Activated CD4-positive, alpha-beta T cell treated with anti-CD3 and anti-CD28 coated beads, Interleukin-2, amount 10 ng/mL, durations not matched to agents 7 days and 5 days (primary cell): ENCODE measurements around the gene SRGAP3. TPM values are rescaled to one million over a fixed set of nuclear protein-coding genes. Genes with fewer than 3 reads are reported as not detected.

ENCODE experiments used
- CTCF ChIA-PET: fragments of 350-600 bp; sonication (Branson Sonifier 250); formaldehyde crosslinking; loops from one replicate; lab custom pipeline; 2021; ENCODE audit warnings: antibody characterized with exemption; lab: Charles Lee
- POLR2A ChIA-PET: fragments of 350-600 bp; sonication (Branson Sonifier 250); formaldehyde crosslinking; loops from one replicate; lab custom pipeline; 2021; ENCODE audit warnings: antibody characterized with exemption; lab: Charles Lee
- DNase-seq: peaks from one replicate; pipeline ENCODE4 v3.0.0-alpha.2; 2020
- H3K27ac Mint-ChIP-seq: one replicate; pipeline ENCODE4 v1.8.0; 2021; ENCODE audit warnings: mild to moderate bottlenecking, moderate library complexity, mixed read lengths
- H3K27me3 Mint-ChIP-seq: one replicate; pipeline ENCODE4 v1.8.0; 2021; ENCODE audit warnings: mixed read lengths
- H3K36me3 Mint-ChIP-seq: one replicate; pipeline ENCODE4 v1.8.0; 2021; ENCODE audit warnings: low read depth, mixed read lengths
- H3K4me1 Mint-ChIP-seq: one replicate; pipeline ENCODE4 v1.8.0; 2021; ENCODE audit warnings: mixed read lengths
- H3K4me3 Mint-ChIP-seq: one replicate; pipeline ENCODE4 v1.8.0; 2021; ENCODE audit warnings: mild to moderate bottlenecking, moderate library complexity, mixed read lengths
- H3K9me3 Mint-ChIP-seq: one replicate; pipeline ENCODE4 v1.8.0; 2021; ENCODE audit warnings: mixed read lengths
- total RNA-seq, 2 experiments: library from RNA; stranded (reverse); gene quantifications; one replicate each; pipeline ENCODE4 v1.2.3, GENCODE V29; 2021

The SRGAP3 gene
- total RNA-seq, 2 experiments from 2014 or later, result 3.2 to 4.0 TPM

DNA sequence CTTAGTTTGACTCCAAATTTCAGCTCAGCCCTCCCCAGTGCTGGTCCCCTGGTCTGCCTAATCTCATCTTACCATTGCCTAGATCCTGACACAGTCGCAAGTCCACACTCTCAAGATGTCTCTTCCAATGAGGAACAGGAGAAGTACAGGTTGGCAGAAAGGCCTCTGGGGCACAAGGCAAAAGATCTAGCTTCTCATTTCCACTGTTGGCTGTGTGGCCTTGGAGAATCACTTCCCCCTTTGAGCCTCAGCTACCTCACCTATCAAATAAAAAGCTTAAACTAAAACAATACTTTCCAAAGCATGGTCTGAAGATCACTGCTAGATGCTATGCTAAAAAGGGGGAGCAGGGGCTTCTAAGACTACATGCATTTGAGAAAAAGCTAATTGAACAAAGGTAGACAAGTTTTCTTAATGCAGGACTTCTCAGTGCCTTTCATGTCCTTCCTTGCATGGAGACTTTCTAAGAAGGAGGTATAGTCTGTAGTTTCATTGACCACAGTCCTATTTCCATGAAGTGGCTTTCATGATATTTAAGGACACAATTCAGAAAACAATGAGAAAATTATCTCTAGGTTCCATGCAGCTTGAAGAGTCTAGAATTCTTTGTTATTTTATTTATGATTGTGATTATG lies 168.1 kb downstream of the SRGAP3 start:
- ChIA-PET CTCF (interaction anchor here (0.8 to 1.0 kb wide), 2 partner anchors 9 to 209 kb away, joined by 3 read pairs; no protein-coding TSS in a partner anchor), POLR2A (no interaction called here)
- Mint-ChIP-seq H3K27me3 (peaks cover 2% of the 10 kb centered on the region), H3K4me1 (no peaks in the 10 kb centered on the region), H3K9me3 (peaks cover 3% of the 10 kb centered on the region), H3K36me3 (no peaks in the 10 kb centered on the region), H3K4me3 (no peak overlapping the region), H3K27ac (no peak overlapping the region)
- no peak for DNase-seq

DNA sequence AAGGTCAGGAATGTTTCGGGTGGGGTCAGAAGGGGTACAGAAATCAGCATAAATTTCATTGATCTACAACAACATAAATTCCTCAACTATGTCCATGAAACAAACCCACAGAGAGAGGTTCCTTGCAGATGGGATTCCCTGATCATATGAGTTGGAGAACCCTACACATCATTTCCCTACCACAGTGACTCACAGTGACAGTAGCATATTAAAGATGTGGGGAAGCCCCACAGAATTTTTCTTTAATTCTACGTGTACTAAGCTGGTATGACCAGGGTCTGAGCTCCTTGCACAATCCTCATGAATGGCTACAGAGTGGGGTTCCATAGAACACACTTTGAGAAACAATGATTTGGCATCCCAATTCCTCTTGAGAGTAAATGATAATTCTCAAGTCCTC lies 169.3 kb downstream of the SRGAP3 start:
- no peak for DNase-seq
- H3K27ac Mint-ChIP-seq, result no peak overlapping the region
- H3K4me3 Mint-ChIP-seq, result no peak overlapping the region
- H3K4me1 Mint-ChIP-seq, result no peaks in the 10 kb centered on the region
- H3K9me3 Mint-ChIP-seq, result no peaks in the 10 kb centered on the region
- peaks cover 2% of the 10 kb centered on the region for H3K27me3 Mint-ChIP-seq
- no peaks in the 10 kb centered on the region for H3K36me3 Mint-ChIP-seq
- ChIA-PET CTCF (interaction anchor here (0.8 kb wide), 1 partner anchor 10 kb away, joined by 3 read pairs; no protein-coding TSS in a partner anchor), POLR2A (no interaction called here)

DNA sequence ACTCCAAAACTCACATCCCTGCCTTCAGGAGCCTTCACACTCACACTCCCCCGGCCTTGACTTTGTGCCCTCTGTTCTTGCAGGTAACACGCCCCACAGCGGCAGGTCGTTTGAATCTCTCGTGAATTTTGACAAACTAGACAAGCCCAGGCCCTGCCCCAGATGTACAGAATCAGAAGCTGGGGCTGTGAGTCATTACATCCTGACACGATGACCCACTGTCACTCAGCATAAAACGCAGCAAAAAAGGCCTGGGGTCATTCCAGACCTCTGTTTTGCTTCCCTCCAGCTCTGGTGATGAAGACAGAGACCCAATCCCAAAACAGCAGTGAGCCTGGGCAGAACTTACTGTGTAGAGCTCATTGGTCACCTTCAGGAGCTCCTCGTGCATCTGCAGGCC lies 169.8 kb downstream of the SRGAP3 start:
- H3K4me1 Mint-ChIP-seq, result no peaks in the 10 kb centered on the region
- POLR2A ChIA-PET, result no interaction called here
- peaks cover 2% of the 10 kb centered on the region for H3K27me3 Mint-ChIP-seq
- no peak overlapping the region for H3K4me3 Mint-ChIP-seq
- no peaks in the 10 kb centered on the region for H3K9me3 Mint-ChIP-seq
- H3K27ac Mint-ChIP-seq, result no peak overlapping the region
- CTCF ChIA-PET, result interaction anchor here (0.8 kb wide), 1 partner anchor 11 kb away, joined by 3 read pairs; no protein-coding TSS in a partner anchor
- no peak for DNase-seq
- H3K36me3 Mint-ChIP-seq, result no peaks in the 10 kb centered on the region

DNA sequence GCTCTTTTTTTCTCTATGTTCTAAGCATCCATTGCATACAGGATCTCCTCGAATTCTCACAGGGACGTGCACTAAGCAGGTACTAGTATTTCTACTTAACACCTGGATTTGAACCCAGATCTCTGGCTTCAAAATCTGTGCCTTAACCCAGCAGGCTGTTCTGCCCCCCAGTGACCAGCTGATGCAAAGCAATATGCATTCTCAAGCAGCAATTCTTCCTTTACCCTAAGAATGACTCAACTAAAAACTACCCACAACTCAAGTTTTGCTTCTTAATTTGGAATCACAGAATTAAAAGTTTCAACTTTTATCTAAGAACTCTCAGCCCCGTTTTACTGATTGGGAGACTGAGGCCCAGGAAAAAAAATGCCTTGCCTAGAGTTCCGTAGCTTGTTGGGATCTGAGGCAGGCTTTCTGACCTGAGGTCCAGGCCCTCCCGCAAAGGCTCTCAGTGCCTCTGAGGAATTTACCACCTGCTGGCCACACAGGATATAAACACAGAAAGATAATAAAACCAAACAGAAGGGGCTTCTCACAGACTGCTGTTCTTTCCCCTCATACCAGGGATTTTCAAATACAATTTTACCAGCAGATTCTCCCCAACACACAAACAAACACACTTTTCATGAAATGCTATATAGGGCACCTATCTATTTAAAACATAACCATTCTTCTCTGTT lies 170.7 kb downstream of the SRGAP3 start:
- CTCF ChIA-PET, result no interaction called here
- POLR2A ChIA-PET, result no interaction called here

DNA sequence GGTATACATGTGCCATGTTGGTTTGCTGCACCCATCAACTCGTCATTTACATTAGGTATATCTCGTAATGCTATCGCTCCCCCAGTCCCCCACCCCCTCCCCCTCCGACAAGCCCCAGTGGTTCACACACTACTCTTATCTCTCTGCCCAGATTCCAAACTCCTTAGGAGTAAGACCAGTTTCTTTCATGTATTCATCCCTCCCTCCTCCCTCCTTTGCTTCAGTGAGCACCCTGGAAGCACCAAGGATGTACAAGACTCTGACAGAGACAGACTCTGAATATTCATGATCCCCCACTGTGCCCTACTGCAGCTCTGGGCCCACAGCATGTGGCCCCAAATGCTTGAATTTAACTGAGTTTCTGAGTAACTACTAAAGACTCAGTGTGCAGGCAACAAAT lies 172.4 kb downstream of the SRGAP3 start:
- no peaks in the 10 kb centered on the region for H3K36me3 Mint-ChIP-seq
- ChIA-PET POLR2A (no interaction called here), CTCF (no interaction called here)
- no peak for DNase-seq
- no peaks in the 10 kb centered on the region for H3K9me3 Mint-ChIP-seq
- no peak overlapping the region for H3K4me3 Mint-ChIP-seq
- no peak overlapping the region for H3K27ac Mint-ChIP-seq
- H3K4me1 Mint-ChIP-seq, result no peaks in the 10 kb centered on the region
- peaks cover 2% of the 10 kb centered on the region for H3K27me3 Mint-ChIP-seq

More for the DNA sequence above, 170.7 kb downstream of the SRGAP3 start:
- peaks cover 2% of the 10 kb centered on the region for H3K27me3 Mint-ChIP-seq
- no peaks in the 10 kb centered on the region for H3K36me3 Mint-ChIP-seq
- H3K4me3 Mint-ChIP-seq, result no peak overlapping the region
- H3K9me3 Mint-ChIP-seq, result no peaks in the 10 kb centered on the region
- H3K27ac Mint-ChIP-seq, result no peak overlapping the region
- DNase-seq, result no peak
- no peaks in the 10 kb centered on the region for H3K4me1 Mint-ChIP-seq

DNA sequence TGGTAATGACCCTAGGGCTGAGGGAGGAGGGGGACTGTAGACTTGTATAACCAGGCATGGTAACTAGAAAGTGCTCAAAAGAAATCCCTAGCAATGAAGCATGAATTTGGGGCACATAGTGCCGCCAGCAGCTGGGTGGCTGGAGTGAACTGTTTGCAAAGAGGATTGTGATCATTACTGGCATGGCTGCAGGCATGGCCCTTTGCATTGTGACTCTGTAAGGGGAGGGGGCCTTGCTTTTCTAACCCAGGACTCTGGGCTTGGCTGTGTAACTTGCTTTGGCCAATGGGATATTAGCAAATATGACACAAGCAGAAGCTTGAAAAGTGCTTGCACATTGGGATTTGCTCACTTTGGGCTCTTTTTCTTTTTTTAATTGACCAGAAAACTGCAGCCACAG lies 173.7 kb downstream of the SRGAP3 start:
- Mint-ChIP-seq H3K36me3 (no peaks in the 10 kb centered on the region), H3K9me3 (no peaks in the 10 kb centered on the region), H3K4me3 (no peak overlapping the region), H3K27ac (no peak overlapping the region), H3K27me3 (peaks cover 1% of the 10 kb centered on the region), H3K4me1 (no peaks in the 10 kb centered on the region)
- CTCF ChIA-PET, result no interaction called here
- no peak for DNase-seq
- POLR2A ChIA-PET, result no interaction called here

DNA sequence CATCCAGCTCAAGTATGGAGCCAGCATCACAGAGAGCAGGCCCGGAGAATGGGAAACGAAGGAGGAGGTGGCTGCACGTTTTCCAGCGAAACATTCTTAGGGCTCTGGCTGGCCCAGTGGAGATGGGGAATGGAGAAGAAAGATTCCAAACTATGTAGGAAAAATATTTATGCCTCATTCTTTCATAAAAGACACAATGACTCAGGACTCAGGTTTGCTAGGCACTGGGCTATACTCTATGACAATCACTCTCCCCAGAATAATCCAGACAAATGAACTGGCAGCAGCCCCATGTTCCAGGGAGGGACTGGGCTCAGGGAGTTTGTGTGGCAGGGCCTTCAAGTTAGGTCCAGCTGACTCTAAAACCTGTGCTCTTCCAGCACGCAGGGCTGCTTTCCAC lies 175.4 kb downstream of the SRGAP3 start:
- Mint-ChIP-seq H3K4me3 (no peak overlapping the region), H3K27ac (no peak overlapping the region), H3K9me3 (no peaks in the 10 kb centered on the region), H3K36me3 (no peaks in the 10 kb centered on the region), H3K4me1 (no peaks in the 10 kb centered on the region), H3K27me3 (peaks cover 1% of the 10 kb centered on the region)
- CTCF ChIA-PET, result no interaction called here
- POLR2A ChIA-PET, result no interaction called here
- no peak for DNase-seq

DNA sequence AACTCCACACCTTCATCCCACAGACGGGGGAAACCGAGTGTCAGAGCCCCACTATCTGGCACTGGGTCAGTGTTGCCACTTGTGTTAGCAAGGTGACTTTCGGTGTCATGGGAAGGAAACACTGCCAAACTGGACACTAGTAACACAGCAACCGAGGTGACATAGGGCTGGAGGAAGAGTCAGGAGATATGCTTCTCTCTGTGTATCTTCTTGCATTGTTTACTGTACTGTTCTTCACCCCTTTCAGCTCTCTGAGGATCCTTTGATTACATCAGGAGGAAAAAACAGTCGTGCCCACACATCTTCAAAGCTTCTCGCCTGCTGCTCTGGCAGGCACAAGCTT lies 176.8 kb downstream of the SRGAP3 start:
- ChIA-PET POLR2A (no interaction called here), CTCF (no interaction called here)
- H3K9me3 Mint-ChIP-seq, result no peaks in the 10 kb centered on the region
- no peak overlapping the region for H3K27ac Mint-ChIP-seq
- no peaks in the 10 kb centered on the region for H3K4me1 Mint-ChIP-seq
- no peak for DNase-seq
- no peaks in the 10 kb centered on the region for H3K36me3 Mint-ChIP-seq
- H3K27me3 Mint-ChIP-seq, result peaks cover 1% of the 10 kb centered on the region
- H3K4me3 Mint-ChIP-seq, result no peak overlapping the region

DNA sequence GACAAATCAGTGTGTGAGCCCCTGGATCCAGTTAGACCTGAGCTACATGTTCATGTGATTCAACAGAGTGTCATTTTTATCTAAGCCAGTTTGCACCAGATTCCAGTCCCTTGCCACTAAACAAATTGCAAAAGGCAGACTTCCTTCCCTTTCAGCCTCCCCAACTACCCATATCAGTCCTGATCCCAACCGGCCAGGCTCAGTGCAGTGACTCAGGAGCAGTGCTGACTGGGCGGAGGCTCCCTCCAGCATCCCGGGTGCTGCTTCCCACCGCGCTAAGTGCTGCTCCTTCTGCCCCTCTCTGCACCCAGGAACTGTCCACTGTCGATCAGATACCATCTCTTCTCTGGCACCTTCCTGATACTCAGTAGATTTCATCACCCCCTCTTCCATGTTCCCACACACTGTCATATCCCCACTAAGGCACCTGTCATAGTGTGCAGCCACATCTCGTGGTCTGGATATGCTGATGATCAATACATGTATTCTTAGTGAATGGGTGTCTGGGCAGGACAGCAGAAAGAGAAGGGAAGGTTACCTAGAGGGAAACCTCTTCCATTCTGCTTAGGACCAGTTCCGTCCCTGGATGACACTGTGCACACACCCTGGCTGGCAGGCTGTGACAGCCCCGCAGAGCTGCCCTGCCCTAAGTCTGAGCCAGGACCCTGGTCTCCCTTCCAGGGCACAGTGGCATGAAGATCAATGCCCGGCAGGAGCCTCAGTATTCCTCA lies 177.3 kb downstream of the SRGAP3 start:
- CTCF ChIA-PET, result no interaction called here
- Mint-ChIP-seq H3K27ac (no peak overlapping the region), H3K9me3 (no peaks in the 10 kb centered on the region), H3K4me1 (no peaks in the 10 kb centered on the region), H3K4me3 (no peak overlapping the region), H3K36me3 (no peaks in the 10 kb centered on the region), H3K27me3 (peaks cover 1% of the 10 kb centered on the region)
- POLR2A ChIA-PET, result no interaction called here
- no peak for DNase-seq

DNA sequence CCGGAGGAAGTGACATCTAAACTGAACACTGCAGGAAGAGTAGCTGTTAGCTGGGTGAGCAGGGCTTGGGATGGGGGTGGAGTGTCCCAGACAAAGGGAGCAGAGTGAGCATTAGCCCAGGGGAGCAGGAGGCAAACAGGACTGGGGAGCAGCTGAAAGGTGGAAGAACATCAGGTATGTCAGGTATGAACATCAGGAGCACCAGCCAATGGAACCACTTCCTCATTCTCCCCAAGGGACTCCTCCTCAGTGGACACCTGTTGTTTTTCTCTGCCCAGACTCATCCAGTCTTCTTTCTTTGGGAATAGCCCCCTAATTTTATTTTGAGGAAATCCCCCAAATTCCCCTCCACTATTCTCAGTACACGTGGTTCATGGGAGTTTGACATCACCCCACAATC lies 178.5 kb downstream of the SRGAP3 start:
- H3K4me1 Mint-ChIP-seq, result no peaks in the 10 kb centered on the region
- no peak for DNase-seq
- H3K27me3 Mint-ChIP-seq, result peaks cover 1% of the 10 kb centered on the region
- no peaks in the 10 kb centered on the region for H3K9me3 Mint-ChIP-seq
- CTCF ChIA-PET, result no interaction called here
- H3K4me3 Mint-ChIP-seq, result no peak overlapping the region
- no peaks in the 10 kb centered on the region for H3K36me3 Mint-ChIP-seq
- no peak overlapping the region for H3K27ac Mint-ChIP-seq
- POLR2A ChIA-PET, result no interaction called here

DNA sequence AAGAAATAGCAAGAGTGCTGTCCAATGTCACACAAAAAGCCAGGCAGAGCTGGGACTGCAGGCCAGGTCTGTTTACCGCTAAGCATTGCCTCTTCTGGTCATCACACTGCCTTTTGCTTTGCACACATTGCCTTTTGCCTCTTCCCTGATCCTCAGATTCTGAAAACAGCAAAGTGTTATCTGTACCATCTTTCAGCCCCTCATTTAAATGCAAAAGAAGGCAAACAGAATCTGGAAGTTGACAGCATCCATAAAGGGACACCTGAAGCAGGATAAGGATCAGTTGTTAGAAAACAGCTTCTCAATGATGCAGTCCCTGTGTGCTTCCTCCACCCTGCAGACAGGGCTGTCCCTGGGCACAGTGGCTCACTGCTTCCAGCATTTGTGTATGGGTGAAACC lies 179.5 kb downstream of the SRGAP3 start:
- Mint-ChIP-seq H3K4me3 (no peak overlapping the region), H3K27ac (no peak overlapping the region), H3K9me3 (no peaks in the 10 kb centered on the region), H3K27me3 (peaks cover 1% of the 10 kb centered on the region), H3K4me1 (no peaks in the 10 kb centered on the region), H3K36me3 (no peaks in the 10 kb centered on the region)
- POLR2A ChIA-PET, result interaction anchor here (0.6 kb wide), 1 partner anchor 23 kb away, joined by 6 read pairs; no protein-coding TSS in a partner anchor
- CTCF ChIA-PET, result no interaction called here
- no peak for DNase-seq

DNA sequence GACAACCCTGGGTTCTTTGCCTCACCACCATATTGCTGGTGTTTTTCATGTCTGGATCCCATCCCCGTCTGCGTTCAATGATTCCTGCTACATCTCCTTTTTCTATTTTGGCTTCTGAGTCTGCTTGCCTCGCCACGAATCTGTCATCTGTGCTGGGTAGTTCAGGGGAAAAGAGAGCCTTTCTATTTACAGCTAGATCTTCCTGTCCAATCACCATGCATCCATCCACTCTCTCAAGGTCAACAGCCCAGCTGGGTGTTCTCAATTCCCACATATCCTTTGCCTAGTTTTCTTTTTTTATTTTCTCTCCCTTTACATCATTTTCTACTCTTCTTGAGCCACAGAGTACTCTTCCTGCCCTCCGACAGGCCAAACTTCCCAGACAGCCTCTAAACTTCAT lies 181.4 kb downstream of the SRGAP3 start:
- DNase-seq, result no peak
- POLR2A ChIA-PET, result no interaction called here
- Mint-ChIP-seq H3K36me3 (no peaks in the 10 kb centered on the region), H3K27ac (no peak overlapping the region), H3K9me3 (no peaks in the 10 kb centered on the region), H3K4me1 (no peaks in the 10 kb centered on the region), H3K4me3 (no peak overlapping the region), H3K27me3 (peaks cover 1% of the 10 kb centered on the region)
- CTCF ChIA-PET, result interaction anchor here (0.6 kb wide), 1 partner anchor 101 kb away, joined by 5 read pairs; no protein-coding TSS in a partner anchor

DNA sequence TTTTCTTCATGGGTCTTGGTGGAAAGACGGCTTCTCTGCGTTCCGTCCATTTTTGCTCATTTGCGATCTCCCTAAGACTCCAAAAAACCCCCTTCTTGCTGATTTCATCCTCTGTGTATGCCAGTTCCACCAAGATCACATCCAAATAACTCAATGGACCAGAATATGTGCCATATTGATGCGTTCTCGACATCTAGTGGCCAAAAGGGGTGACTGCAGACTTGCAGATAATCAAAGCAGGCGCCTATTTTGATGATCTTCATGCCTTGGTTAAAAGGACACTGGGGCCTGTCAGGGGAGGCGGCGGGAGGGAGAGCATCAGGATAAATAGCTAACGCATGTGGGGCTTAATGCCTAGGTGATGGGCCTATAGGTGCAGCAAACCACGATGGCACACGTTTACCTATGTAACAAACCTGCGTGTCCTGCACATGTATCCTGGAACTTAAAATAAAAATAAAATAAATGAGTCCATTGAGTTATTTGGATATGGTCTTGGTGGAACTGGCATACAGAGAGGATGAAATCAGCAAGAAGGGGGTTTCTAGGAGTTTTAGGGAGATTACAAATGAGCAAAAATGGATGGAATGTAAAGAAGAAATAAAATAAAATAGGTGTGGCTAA lies 182.0 kb downstream of the SRGAP3 start:
- H3K27ac Mint-ChIP-seq, result no peak overlapping the region
- H3K9me3 Mint-ChIP-seq, result peaks cover 4% of the 10 kb centered on the region
- H3K4me3 Mint-ChIP-seq, result no peak overlapping the region
- DNase-seq, result peak; percentile 48
- peaks cover 1% of the 10 kb centered on the region for H3K27me3 Mint-ChIP-seq
- POLR2A ChIA-PET, result no interaction called here
- CTCF ChIA-PET, result interaction anchor here (0.7 kb wide), 1 partner anchor 433 kb away, joined by 3 read pairs; no protein-coding TSS in a partner anchor
- H3K36me3 Mint-ChIP-seq, result no peaks in the 10 kb centered on the region
- H3K4me1 Mint-ChIP-seq, result no peaks in the 10 kb centered on the region
